Retinal pigment epithelial cell (primary cell): ENCODE data around the gene TBC1D5.

Experiments
- DNase-seq: peaks from one replicate; pipeline ENCODE4 v3.0.0-alpha.2; 2010; ENCODE audit warnings: low read depth
- H3K4me3 ChIP-seq: 2 replicates; pipeline ENCODE4 v1.5.1; 2011; ENCODE audit warnings: mild to moderate bottlenecking, low read length, control low read depth, moderate library complexity
- CTCF ChIP-seq: conservative IDR thresholded peaks from 2 replicates; pipeline ENCODE4 v1.5.1; 2011; ENCODE audit warnings: low read depth, low read length, control low read depth, inconsistent platforms

The TBC1D5 gene

DNA sequence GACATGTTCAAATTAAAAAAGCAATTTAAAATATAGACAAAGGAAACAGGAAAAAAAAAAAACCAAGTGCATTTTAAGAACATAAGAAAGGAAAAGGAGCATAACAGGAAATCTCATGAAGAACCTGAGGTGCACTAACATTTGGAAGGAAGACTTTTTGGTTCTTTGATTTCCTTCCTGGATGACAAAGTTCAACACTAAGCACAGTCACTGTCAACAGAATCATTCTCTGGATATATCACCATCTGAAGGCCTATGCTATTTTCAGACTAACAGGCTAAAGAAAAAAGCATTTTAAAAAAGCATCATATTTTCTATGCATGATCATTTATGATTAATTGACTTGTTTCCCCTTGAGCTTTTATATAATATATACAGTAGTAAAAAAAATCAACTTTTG lies 508.0 kb downstream of the TBC1D5 start:
- DNase-seq = no peak
- no peak overlapping the region for H3K4me3 ChIP-seq
- TF ChIP-seq CTCF = no peak

DNA sequence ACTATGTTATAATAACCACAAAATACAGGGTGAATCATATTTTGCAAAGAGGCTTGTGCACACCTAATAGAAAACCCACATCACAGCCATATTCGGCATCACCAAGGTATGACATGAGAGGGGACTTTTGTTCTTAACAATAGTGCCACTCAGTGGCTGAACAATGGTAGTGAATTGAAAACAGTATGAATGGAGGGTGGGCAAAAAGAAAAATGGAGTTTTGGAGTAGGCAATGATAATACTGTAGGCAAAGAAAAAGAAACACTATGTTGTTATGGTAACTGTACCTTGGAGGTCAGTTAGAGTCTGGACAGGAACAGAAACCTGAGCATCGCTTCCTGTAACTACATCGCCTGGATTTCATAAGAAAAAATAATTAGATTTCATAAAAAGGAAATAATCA lies 509.0 kb downstream of the TBC1D5 start:
- no peak overlapping the region for H3K4me3 ChIP-seq
- TF ChIP-seq CTCF = peak; percentile 71
- no peak for DNase-seq

GRCh38 chr3:17232442-17232841 lies 510.0 kb downstream of the TBC1D5 start:
- H3K4me3 ChIP-seq = no peak overlapping the region
- no peak for TF ChIP-seq CTCF
- DNase-seq = no peak

GRCh38 chr3:17231537-17232261 lies 510.7 kb downstream of the TBC1D5 start:
- TF ChIP-seq CTCF = no peak
- H3K4me3 ChIP-seq = no peak overlapping the region
- DNase-seq = no peak

- H3K4me3 ChIP-seq = no peak overlapping the region
- no peak for TF ChIP-seq CTCF
- DNase-seq = no peak
These were observed 515.0 kb downstream of the TBC1D5 start for GRCh38 chr3:17227472-17227871.

GRCh38 chr3:17221529-17221928 lies 520.9 kb downstream of the TBC1D5 start:
- DNase-seq = no peak
- H3K4me3 ChIP-seq = no peak overlapping the region
- no peak for TF ChIP-seq CTCF

DNA sequence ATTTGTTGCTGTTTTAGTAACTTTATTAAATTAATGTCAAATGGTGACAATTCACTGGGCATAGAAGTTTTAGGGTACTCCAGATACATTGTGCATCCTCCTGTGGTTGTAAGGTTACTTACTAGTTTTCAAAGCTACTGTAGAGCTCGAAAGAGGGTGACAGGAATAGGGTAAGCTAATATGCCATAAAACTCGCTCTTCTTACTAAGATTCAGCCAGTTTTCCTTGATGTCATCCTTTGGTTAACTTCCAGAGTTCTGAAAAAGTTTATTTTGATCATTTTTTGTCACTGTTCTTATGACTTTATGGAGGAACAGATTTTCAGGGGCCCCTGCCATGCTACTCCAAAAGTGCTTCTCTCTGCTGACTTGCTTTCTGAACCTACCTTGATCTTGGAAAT lies 522.8 kb downstream of the TBC1D5 start:
- no peak for DNase-seq
- TF ChIP-seq CTCF = no peak
- no peak overlapping the region for H3K4me3 ChIP-seq
